ENCODE measurements around the gene CCDC33. TPM values are rescaled to one million over a fixed set of nuclear protein-coding genes. Genes with fewer than 3 reads are reported as not detected.

CCDC33 gene
- total RNA-seq, 4 donors from 2014 or later = not detected

DNA sequence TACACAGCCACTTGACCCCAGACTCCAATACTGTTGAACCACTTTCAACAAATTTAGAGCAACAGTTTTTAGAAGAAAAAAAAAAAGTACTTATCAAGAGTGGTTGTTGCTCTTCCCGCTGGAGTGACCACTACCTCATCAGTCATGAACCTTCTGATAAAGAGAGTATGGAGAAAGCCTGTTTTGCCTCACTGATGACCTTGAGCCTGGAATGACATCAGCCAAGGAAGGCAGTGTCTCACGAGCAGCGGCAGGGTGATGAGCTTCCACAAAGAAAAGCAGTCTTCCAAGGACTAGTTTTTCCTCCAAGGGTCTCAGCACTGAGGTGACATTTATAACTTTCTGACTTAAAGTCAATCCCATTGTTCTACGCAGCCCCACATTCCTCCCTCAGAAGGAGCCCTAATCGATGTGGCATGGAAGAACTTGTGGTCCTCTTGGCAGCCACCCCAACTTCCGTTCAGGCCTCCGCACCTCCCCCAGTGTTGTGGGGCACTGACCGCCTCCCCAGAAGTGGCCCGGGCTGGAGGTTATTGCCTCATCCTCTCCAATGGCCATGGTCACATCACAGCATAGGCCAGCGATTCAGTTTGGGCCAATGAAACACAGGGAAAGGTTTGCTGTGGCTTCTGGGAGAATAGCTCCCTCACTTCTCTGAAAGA, 133.1 kb downstream of the CCDC33 start:
- no peak for TF ChIP-seq EP300 (IDR thresholded peaks at IDR 0.05)
- no peak for TF ChIP-seq CTCF (IDR thresholded peaks at IDR 0.05)
- no peak for TF ChIP-seq POLR2A (IDR thresholded peaks at IDR 0.05)
- Histone ChIP-seq H3K4me1 (peaks cover 0 to 31% (median 3%) of the 10 kb centered on the region in 4 donors), H3K36me3 (no peaks in the 10 kb centered on the region), H3K27me3 (no peaks in the 10 kb centered on the region), H3K27ac (no peak overlapping the region), H3K4me3 (no peak overlapping the region), H3K9me3 (no peaks in the 10 kb centered on the region)
- DNase-seq (ENCODE audit: low spot score in 2 of 2) = no peak
- WGBS, 2 donors = 37 to 52% methylated on average over 10 of the region's 10 CpGs

DNA sequence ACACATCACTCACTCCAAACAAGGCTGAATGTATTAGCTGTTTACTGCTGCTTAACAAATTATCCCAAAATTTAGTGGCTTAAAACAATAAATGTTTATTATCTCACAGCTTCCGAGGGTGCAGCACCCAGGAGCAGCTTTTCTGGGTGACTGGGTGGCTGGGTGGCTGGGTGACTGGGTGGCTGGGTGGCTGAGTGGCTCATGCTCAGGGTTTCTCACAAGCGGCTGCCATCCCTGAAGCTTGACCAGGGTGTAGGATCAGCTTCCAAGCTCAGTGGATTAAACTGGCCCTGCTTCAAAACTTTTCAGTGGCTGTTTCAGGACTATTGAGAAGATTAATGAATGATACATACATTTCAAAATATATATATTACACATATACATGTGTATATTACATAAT, 133.6 kb downstream of the CCDC33 start:
- WGBS, 2 donors = 79 to 89% methylated on average over 2 of the region's 2 CpGs
- TF ChIP-seq POLR2A (IDR thresholded peaks at IDR 0.05) (no peak), EP300 (IDR thresholded peaks at IDR 0.05) (no peak), CTCF (IDR thresholded peaks at IDR 0.05) (no peak)
- Histone ChIP-seq H3K27ac (no peak overlapping the region), H3K27me3 (no peaks in the 10 kb centered on the region), H3K4me3 (no peak overlapping the region), H3K9me3 (no peaks in the 10 kb centered on the region), H3K4me1 (peaks cover 0 to 37% (median 7%) of the 10 kb centered on the region in 4 donors), H3K36me3 (no peaks in the 10 kb centered on the region)
- no peak for DNase-seq (ENCODE audit: low spot score in 2 of 2)

DNA sequence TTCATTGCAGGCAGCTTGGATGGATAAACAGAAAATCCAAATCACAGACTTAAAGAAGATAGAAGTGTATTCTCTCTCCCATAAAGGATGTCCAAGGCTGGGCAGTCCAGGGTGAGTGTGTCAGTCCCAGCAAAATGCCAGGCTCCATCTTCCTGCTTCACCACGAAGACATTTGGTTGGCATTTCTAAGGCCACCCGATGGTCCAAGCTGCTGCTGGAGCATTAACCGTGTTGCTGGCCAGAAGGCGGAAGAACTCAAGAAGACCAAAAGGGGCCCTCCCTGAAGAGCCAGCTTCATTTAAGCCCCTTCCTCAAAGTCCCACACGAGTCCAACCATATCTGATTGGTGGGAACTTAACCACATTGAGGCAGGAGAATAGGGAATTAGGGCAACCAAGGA, 134.3 kb downstream of the CCDC33 start:
- Histone ChIP-seq H3K27me3 (no peaks in the 10 kb centered on the region), H3K27ac (no peak overlapping the region), H3K4me3 (no peak overlapping the region), H3K9me3 (no peaks in the 10 kb centered on the region), H3K36me3 (no peaks in the 10 kb centered on the region), H3K4me1 (peaks cover 0 to 38% (median 10%) of the 10 kb centered on the region in 4 donors)
- 84 to 87% methylated on average over 5 of the region's 5 CpGs for WGBS, 2 donors
- TF ChIP-seq CTCF (IDR thresholded peaks at IDR 0.05) (no peak), EP300 (IDR thresholded peaks at IDR 0.05) (no peak), POLR2A (IDR thresholded peaks at IDR 0.05) (no peak)
- DNase-seq (ENCODE audit: low spot score in 2 of 2) = no peak

GRCh38 chr15:74373056-74373650, 137.0 kb downstream of the CCDC33 start:
- no peak overlapping the region for H3K4me3 ChIP-seq
- H3K4me1 ChIP-seq = peaks cover 0 to 22% (median 7%) of the 10 kb centered on the region in 4 donors
- TF ChIP-seq CTCF (IDR thresholded peaks at IDR 0.05) (no peak), EP300 (IDR thresholded peaks at IDR 0.05) (no peak)
- H3K9me3 ChIP-seq = no peaks in the 10 kb centered on the region
- H3K27ac ChIP-seq = no peak overlapping the region
- H3K27me3 ChIP-seq = no peaks in the 10 kb centered on the region
- 59 to 61% methylated on average over 13 of the region's 13 CpGs for WGBS, 2 donors
- DNase-seq (ENCODE audit: low spot score in 2 of 2) = no peak
- no peaks in the 10 kb centered on the region for H3K36me3 ChIP-seq
